Keratinocyte (primary cell): ENCODE results near the gene SPRY2. TPM values are rescaled to one million over a fixed set of nuclear protein-coding genes. Genes with fewer than 3 reads are reported as not detected.

ENCODE experiments used
- DNase-seq: peaks from one replicate; pipeline ENCODE4 v3.0.0-alpha.2; 2011; ENCODE audit warnings: low read depth, missing footprints, low spot score
- FAIRE-seq: peaks from 2 replicates; lab custom pipeline; 2011; peaks lifted over from hg19 to GRCh38; lab: Jason Lieb, UNC
- H2AFZ ChIP-seq: 2 replicates; pipeline ENCODE4 v1.6.0; 2012; ENCODE audit warnings: low read length, control low read depth, inconsistent platforms; ENCODE audit not compliant: control insufficient read depth
- H3K27ac ChIP-seq: 2 replicates; pipeline ENCODE4 v1.5.1; 2011; ENCODE audit warnings: low read length; ENCODE audit not compliant: control insufficient read depth, insufficient read depth
- H3K27me3 ChIP-seq: 3 replicates; pipeline ENCODE4 v1.6.0; 2011; ENCODE audit warnings: low read length; ENCODE audit not compliant: control insufficient read depth, insufficient read depth; ENCODE audit errors: extremely low read depth
- H3K36me3 ChIP-seq, 2 experiments: 2 replicates in 1 of 2; 3 replicates in 1 of 2; pipeline ENCODE4 v1.5.1; 2011; ENCODE audit warnings: low read length in 2 of 2, mild to moderate bottlenecking in 1 of 2; ENCODE audit not compliant: control insufficient read depth in 2 of 2, insufficient read depth in 2 of 2; ENCODE audit errors: extremely low read depth in 1 of 2
- H3K4me1 ChIP-seq: 3 replicates; pipeline ENCODE4 v1.5.1; 2011; ENCODE audit warnings: low read length; ENCODE audit not compliant: control insufficient read depth, insufficient read depth; ENCODE audit errors: extremely low read depth
- H3K4me2 ChIP-seq: 3 replicates; pipeline ENCODE4 v1.6.0; 2011; ENCODE audit warnings: low read depth, low read length; ENCODE audit not compliant: control insufficient read depth, insufficient read depth; ENCODE audit errors: extremely low read depth
- H3K4me3 ChIP-seq, 3 experiments: fragments of 200-600 bp in 1 of 3; sonication (generic) in 1 of 3; 2 replicates in 2 of 3; 3 replicates in 1 of 3; pipeline ENCODE4 v1.5.1; 2011 to 2016; ENCODE audit warnings: low read length in 3 of 3, mild to moderate bottlenecking in 3 of 3, control low read depth in 2 of 3, inconsistent platforms in 1 of 3, low read depth in 1 of 3, mixed read lengths in 1 of 3, mixed run types in 1 of 3, moderate library complexity in 1 of 3; ENCODE audit not compliant: control insufficient read depth in 2 of 3, insufficient read depth in 2 of 3; ENCODE audit errors: extremely low read depth in 1 of 3
- H3K79me2 ChIP-seq: 2 replicates; pipeline ENCODE4 v1.6.0; 2012; ENCODE audit warnings: low read length; ENCODE audit not compliant: control insufficient read depth, insufficient read depth
- H3K9ac ChIP-seq: 3 replicates; pipeline ENCODE4 v1.6.0; 2011; ENCODE audit warnings: low read length; ENCODE audit not compliant: control insufficient read depth, insufficient read depth; ENCODE audit errors: extremely low read depth
- H3K9me1 ChIP-seq: 3 replicates; pipeline ENCODE4 v1.6.0; 2011; ENCODE audit warnings: low read length; ENCODE audit not compliant: control insufficient read depth, insufficient read depth; ENCODE audit errors: extremely low read depth
- H3K9me3 ChIP-seq: 2 replicates; pipeline ENCODE4 v1.5.1; 2012; ENCODE audit warnings: low read depth, low read length; ENCODE audit not compliant: control insufficient read depth
- H4K20me1 ChIP-seq: 3 replicates; pipeline ENCODE4 v1.6.0; 2011; ENCODE audit warnings: low read length; ENCODE audit not compliant: control insufficient read depth, insufficient read depth; ENCODE audit errors: extremely low read depth
- EZH2 ChIP-seq: IDR thresholded peaks from one replicate; pipeline ENCODE4 v1.6.1; 2012; ENCODE audit warnings: inconsistent platforms, mild to moderate bottlenecking, low read length, moderate library complexity
- dilution Hi-C: fragments of 300-500 bp; cut with MboI; formaldehyde crosslinking; loops from one replicate; pipeline ENCODE4 v1.7.0; 2020; ENCODE audit warnings: low sequenced_read_pairs; ENCODE audit not compliant: extremely low pct_ligation_motif_present
- polyA plus RNA-seq, 5 experiments: library from polyadenylated mRNA; depleted of rRNA in 3 of 5; stranded (reverse) in 3 of 5; stranded (forward) in 1 of 5; unstranded in 1 of 5; fragments of >200 nt; gene quantifications; 1 replicate in 1 of 5; 2 replicates in 3 of 5; 3 replicates in 1 of 5; pipeline versions ENCODE4 v1.2.1 to v1.2.3, GENCODE V29; 2011 to 2012; ENCODE audit warnings: missing spikeins in 2 of 5, low read depth in 1 of 5, low replicate concordance in 1 of 5
- TF ChIP-seq, protein P1 (sequence below), 3 experiments: IDR thresholded peaks in 1 of 3; conservative IDR thresholded peaks in 1 of 3; optimal IDR thresholded peaks in 1 of 3; 2 replicates in 2 of 3; 3 replicates in 1 of 3; pipeline versions ENCODE3 to v1.5.1; 2011; ENCODE audit warnings: low read length in 3 of 3, mild to moderate bottlenecking in 3 of 3, moderate library complexity in 2 of 3, control low read depth in 1 of 3, inconsistent platforms in 1 of 3; ENCODE audit not compliant: insufficient read depth in 2 of 3; ENCODE audit errors: extremely low read depth in 1 of 3

SPRY2 gene
- polyA plus RNA-seq, 1 donor (not counting 4 experiments of a cell fraction or from before 2014, with no cell fraction given), result 28.4 TPM

DNA sequence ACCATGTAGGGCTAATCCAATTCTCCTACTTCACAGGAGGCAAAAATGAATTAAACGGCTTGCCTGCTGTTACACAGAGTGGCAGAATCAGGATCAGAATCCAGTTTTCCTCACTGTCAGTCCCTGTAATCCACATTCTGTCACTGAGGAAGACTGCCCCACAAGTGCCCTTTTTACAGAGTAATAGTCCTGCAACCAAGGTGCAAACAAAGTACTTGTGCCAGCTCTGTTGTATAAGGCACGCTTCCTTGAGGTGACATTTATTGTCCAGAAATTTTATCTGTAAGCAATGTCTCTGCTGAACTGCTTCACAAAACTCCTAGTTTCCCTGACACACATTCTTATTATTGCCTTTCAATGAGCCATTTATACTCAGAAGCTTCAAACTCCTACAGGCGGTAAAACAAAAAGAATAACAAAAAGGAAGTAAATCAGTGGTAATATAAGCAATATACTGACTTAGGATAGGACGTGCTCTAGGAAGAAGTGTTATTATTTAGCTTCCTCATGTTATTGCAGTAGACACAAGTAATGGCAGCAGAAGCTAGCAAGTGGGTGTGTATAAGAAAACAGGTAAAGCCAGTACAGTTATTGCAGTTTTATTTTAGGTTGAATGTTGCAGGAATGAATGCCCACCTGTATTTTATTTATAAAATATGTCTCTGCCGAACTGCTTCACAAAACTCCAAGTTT is 28.8 kb downstream of the SPRY2 start:
- Histone ChIP-seq H3K79me2 (no peaks in the 10 kb centered on the region), H2AFZ (no peak overlapping the region)

GRCh38 chr13:80309926-80310325 is 31.0 kb downstream of the SPRY2 start:
- no peaks in the 10 kb centered on the region for H3K9me3 ChIP-seq
- no peak for FAIRE-seq
- dilution Hi-C loops, result no loop called here

More for the DNA sequence above, 28.8 kb downstream of the SPRY2 start:
- no peaks in the 10 kb centered on the region for H3K4me1 ChIP-seq
- FAIRE-seq (no peak), DNase-seq (no peak)
- no peak overlapping the region for H3K27ac ChIP-seq
- TF ChIP-seq, protein P1, sequence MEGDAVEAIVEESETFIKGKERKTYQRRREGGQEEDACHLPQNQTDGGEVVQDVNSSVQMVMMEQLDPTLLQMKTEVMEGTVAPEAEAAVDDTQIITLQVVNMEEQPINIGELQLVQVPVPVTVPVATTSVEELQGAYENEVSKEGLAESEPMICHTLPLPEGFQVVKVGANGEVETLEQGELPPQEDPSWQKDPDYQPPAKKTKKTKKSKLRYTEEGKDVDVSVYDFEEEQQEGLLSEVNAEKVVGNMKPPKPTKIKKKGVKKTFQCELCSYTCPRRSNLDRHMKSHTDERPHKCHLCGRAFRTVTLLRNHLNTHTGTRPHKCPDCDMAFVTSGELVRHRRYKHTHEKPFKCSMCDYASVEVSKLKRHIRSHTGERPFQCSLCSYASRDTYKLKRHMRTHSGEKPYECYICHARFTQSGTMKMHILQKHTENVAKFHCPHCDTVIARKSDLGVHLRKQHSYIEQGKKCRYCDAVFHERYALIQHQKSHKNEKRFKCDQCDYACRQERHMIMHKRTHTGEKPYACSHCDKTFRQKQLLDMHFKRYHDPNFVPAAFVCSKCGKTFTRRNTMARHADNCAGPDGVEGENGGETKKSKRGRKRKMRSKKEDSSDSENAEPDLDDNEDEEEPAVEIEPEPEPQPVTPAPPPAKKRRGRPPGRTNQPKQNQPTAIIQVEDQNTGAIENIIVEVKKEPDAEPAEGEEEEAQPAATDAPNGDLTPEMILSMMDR (optimal IDR thresholded peaks at IDR 0.05 in 1 of 3, IDR thresholded peaks at IDR 0.05 in 1 of 3, conservative IDR thresholded peaks at IDR 0.05 in 1 of 3; ENCODE audit: extremely low read depth in 1 of 3, insufficient read depth in 2 of 3, low read length in 3 of 3), result no peak
- no peak for TF ChIP-seq EZH2
- H3K27me3 ChIP-seq, result no peaks in the 10 kb centered on the region
- no peaks in the 10 kb centered on the region for H3K9me3 ChIP-seq
- no peaks in the 10 kb centered on the region for H3K36me3 ChIP-seq
- dilution Hi-C loops, result no loop called here
- H4K20me1 ChIP-seq, result no peaks in the 10 kb centered on the region
- no peaks in the 10 kb centered on the region for H3K9me1 ChIP-seq
- H3K4me3 ChIP-seq, result no peak overlapping the region
- H3K9ac ChIP-seq, result no peak overlapping the region
- no peak overlapping the region for H3K4me2 ChIP-seq

More at GRCh38 chr13:80309926-80310325, 31.0 kb downstream of the SPRY2 start:
- TF ChIP-seq, protein P1 (optimal IDR thresholded peaks at IDR 0.05 in 1 of 3, IDR thresholded peaks at IDR 0.05 in 1 of 3, conservative IDR thresholded peaks at IDR 0.05 in 1 of 3; ENCODE audit: extremely low read depth in 1 of 3, insufficient read depth in 2 of 3, low read length in 3 of 3), result no peak
- no peak for TF ChIP-seq EZH2
- Histone ChIP-seq H3K4me2 (no peak overlapping the region), H3K4me1 (no peaks in the 10 kb centered on the region), H4K20me1 (no peaks in the 10 kb centered on the region), H3K27ac (no peak overlapping the region), H3K27me3 (no peaks in the 10 kb centered on the region), H3K9me1 (no peaks in the 10 kb centered on the region), H2AFZ (no peak overlapping the region), H3K79me2 (no peaks in the 10 kb centered on the region), H3K4me3 (no peak overlapping the region), H3K9ac (no peak overlapping the region), H3K36me3 (no peaks in the 10 kb centered on the region)
- DNase-seq, result no peak
